Measurements from ENCODE around the gene RBM12. TPM values are rescaled to one million over a fixed set of nuclear protein-coding genes. Genes with fewer than 3 reads are reported as not detected.

Gene RBM12
- total and polyA plus RNA-seq, 2 donors (not counting 1 experiment from before 2014, with no cell fraction given) = 52.7 to 144 TPM

GRCh38 chr20:35661053-35661452 lies 3.6 kb downstream of the RBM12 start:
- Histone ChIP-seq H3K9ac (ENCODE audit: low read length) (no peak overlapping the region), H3K79me2 (ENCODE audit: control insufficient read depth, insufficient read depth, low read length) (peaks cover 88% of the 10 kb centered on the region), H3K9me3 (ENCODE audit: control extremely low read depth in 1 of 3, control insufficient read depth in 2 of 3, insufficient read depth in 1 of 3, low read length in 2 of 3) (no peaks in the 10 kb centered on the region), H4K20me1 (ENCODE audit: control insufficient read depth, insufficient read depth, low read length, poor library complexity, severe bottlenecking) (peaks cover 18% of the 10 kb centered on the region), H3K27me3 (replicated peaks in 1 of 4; ENCODE audit: control extremely low read depth in 1 of 4, control insufficient read depth in 3 of 4, insufficient read depth in 4 of 4, low read length in 3 of 4) (no peaks in the 10 kb centered on the region), H2AFZ (ENCODE audit: insufficient read depth, low read depth, low read length, poor library complexity, severe bottlenecking) (no peak overlapping the region), H3K4me1 (ENCODE audit: control insufficient read depth in 2 of 2, insufficient read depth in 2 of 2, low read length in 2 of 2) (peaks cover 44 to 54% of the 10 kb centered on the region in 2 donors), H3K4me2 (replicated peaks; ENCODE audit: low read depth, low read length, poor library complexity, severe bottlenecking) (peak overlapping the region; percentile 84), H3K36me3 (replicated peaks in 1 of 2; ENCODE audit: control extremely low read depth in 1 of 2, control insufficient read depth in 1 of 2, extremely low read depth in 1 of 2, insufficient read depth in 2 of 2, low read length in 1 of 2) (peaks cover 0 to 7% of the 10 kb centered on the region in 2 experiments), H3K4me3 (ENCODE audit: control extremely low read depth in 1 of 5, extremely low read depth in 1 of 5, insufficient read depth in 1 of 5, low read depth in 2 of 5, low read length in 4 of 5) (peak overlapping the region in 1 of 5 experiments; percentile 76), H3K27ac (ENCODE audit: low read length in 2 of 2) (peak overlapping the region in 1 of 2 donors; percentile 96)
- no peak for ATAC-seq (ENCODE audit: low read depth)
- Mint-ChIP-seq H3K4me3 (peak overlapping the region; percentile 38), H3K27ac (no peak overlapping the region), H3K9me3 (ENCODE audit: insufficient read depth) (no peaks in the 10 kb centered on the region), H3K4me1 (peaks cover 71% of the 10 kb centered on the region), H3K27me3 (no peaks in the 10 kb centered on the region)
- intact Hi-C loops (cut with micrococcal nuclease) = no loop called here
- TF ChIP-seq CTCF (IDR thresholded peaks at IDR 0.05) = no peak
- no peak for TF ChIP-seq EZH2 (IDR thresholded peaks at IDR 0.05; ENCODE audit: borderline replicate concordance, insufficient read depth, low read depth, low read length, poor library complexity, severe bottlenecking)
- no CpG with 5 or more reads among the region's 2 CpGs for WGBS (ENCODE audit: insufficient coverage)
- ChIA-PET POLR2A (no interaction called here), CTCF (no interaction called here)
- no peak for DNase-seq

- ATAC-seq (ENCODE audit: low read depth) (no peak), DNase-seq (no peak)
- Histone ChIP-seq H3K4me1 (ENCODE audit: control insufficient read depth in 2 of 2, insufficient read depth in 2 of 2, low read length in 2 of 2) (peaks cover 44 to 54% of the 10 kb centered on the region in 2 donors), H3K9me3 (ENCODE audit: control extremely low read depth in 1 of 3, control insufficient read depth in 2 of 3, insufficient read depth in 1 of 3, low read length in 2 of 3) (no peaks in the 10 kb centered on the region), H4K20me1 (ENCODE audit: control insufficient read depth, insufficient read depth, low read length, poor library complexity, severe bottlenecking) (peaks cover 18% of the 10 kb centered on the region), H3K27ac (ENCODE audit: low read length in 2 of 2) (peak overlapping the region in 1 of 2 donors; percentile 96), H3K4me2 (replicated peaks; ENCODE audit: low read depth, low read length, poor library complexity, severe bottlenecking) (peak overlapping the region; percentile 84), H3K4me3 (ENCODE audit: control extremely low read depth in 1 of 5, extremely low read depth in 1 of 5, insufficient read depth in 1 of 5, low read depth in 2 of 5, low read length in 4 of 5) (no peak overlapping the region), H3K36me3 (replicated peaks in 1 of 2; ENCODE audit: control extremely low read depth in 1 of 2, control insufficient read depth in 1 of 2, extremely low read depth in 1 of 2, insufficient read depth in 2 of 2, low read length in 1 of 2) (peaks cover 0 to 12% of the 10 kb centered on the region in 2 experiments), H2AFZ (ENCODE audit: insufficient read depth, low read depth, low read length, poor library complexity, severe bottlenecking) (no peak overlapping the region), H3K79me2 (ENCODE audit: control insufficient read depth, insufficient read depth, low read length) (peaks cover 96% of the 10 kb centered on the region), H3K27me3 (replicated peaks in 1 of 4; ENCODE audit: control extremely low read depth in 1 of 4, control insufficient read depth in 3 of 4, insufficient read depth in 4 of 4, low read length in 3 of 4) (no peaks in the 10 kb centered on the region), H3K9ac (ENCODE audit: low read length) (no peak overlapping the region)
- Mint-ChIP-seq H3K4me3 (peak overlapping the region; percentile 38), H3K27ac (no peak overlapping the region), H3K9me3 (ENCODE audit: insufficient read depth) (no peaks in the 10 kb centered on the region), H3K4me1 (peaks cover 71% of the 10 kb centered on the region), H3K27me3 (no peaks in the 10 kb centered on the region)
- TF ChIP-seq CTCF (IDR thresholded peaks at IDR 0.05) (no peak), EZH2 (IDR thresholded peaks at IDR 0.05; ENCODE audit: borderline replicate concordance, insufficient read depth, low read depth, low read length, poor library complexity, severe bottlenecking) (no peak)
- intact Hi-C loops (cut with micrococcal nuclease) = no loop called here
- ChIA-PET POLR2A (interaction anchor here (0.6 to 0.7 kb wide), 2 partner anchors 16 to 82 kb away, joined by 3 read pairs; partner anchors contain the start of gene RBM39), CTCF (interaction anchor here (0.6 kb wide), 1 partner anchor 132 kb away, joined by 3 read pairs; no protein-coding TSS in a partner anchor)
- 100% methylated on average over 5 of the region's 10 CpGs for WGBS (ENCODE audit: insufficient coverage)
Observed at GRCh38 chr20:35660122-35660937, 4.4 kb downstream of the RBM12 start.
